Ovary (tissue), 3 donors: ENCODE data around the gene MVP.

Experiments
- EP300 ChIP-seq: sonication (generic); formaldehyde crosslinking; IDR thresholded peaks from one replicate; pipeline ENCODE4 v1.6.1; 2017; ENCODE audit warnings: antibody characterized with exemption
- POLR2A ChIP-seq: fragments of 450-650 bp; IDR thresholded peaks from one replicate; pipeline ENCODE4 v1.6.1; 2017; ENCODE audit warnings: antibody characterized with exemption, mild to moderate bottlenecking, moderate library complexity
- TF ChIP-seq, protein P1 (sequence below), 3 donors: fragments of 450-650 bp in 2 of 3; fragments of 200-600 bp in 1 of 3; IDR thresholded peaks; one replicate each; pipeline versions ENCODE4 v1.5.1 to v1.8.0; 2016 to 2022; ENCODE audit warnings: antibody characterized with exemption in 3 of 3, mild to moderate bottlenecking in 1 of 3
- donor health status: DM: no; HTN: no; CAD: no.

DNA sequence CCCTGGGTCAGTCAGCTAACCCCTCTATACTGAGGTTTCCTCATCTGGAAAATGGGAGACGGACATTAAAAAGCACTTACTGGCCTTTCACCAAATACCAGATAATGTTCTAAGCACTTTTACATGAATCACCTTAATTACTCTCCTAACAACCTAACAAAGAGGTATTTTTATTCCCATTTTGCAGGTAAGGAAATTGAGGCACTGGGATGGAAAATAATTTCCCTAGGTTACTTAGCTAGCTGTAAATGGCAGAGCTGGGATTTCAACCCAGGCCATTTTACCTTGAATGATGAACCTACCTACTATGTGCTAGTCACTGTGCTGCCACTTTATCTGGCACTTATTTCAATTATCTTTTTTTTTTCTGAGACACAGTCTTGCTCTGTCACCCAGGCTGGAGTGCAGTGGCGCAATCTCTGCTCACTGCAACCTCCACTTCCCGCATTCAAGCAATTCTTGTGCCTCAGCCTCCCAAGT is 26.0 kb upstream of the MVP start:
- TF ChIP-seq, protein P1, sequence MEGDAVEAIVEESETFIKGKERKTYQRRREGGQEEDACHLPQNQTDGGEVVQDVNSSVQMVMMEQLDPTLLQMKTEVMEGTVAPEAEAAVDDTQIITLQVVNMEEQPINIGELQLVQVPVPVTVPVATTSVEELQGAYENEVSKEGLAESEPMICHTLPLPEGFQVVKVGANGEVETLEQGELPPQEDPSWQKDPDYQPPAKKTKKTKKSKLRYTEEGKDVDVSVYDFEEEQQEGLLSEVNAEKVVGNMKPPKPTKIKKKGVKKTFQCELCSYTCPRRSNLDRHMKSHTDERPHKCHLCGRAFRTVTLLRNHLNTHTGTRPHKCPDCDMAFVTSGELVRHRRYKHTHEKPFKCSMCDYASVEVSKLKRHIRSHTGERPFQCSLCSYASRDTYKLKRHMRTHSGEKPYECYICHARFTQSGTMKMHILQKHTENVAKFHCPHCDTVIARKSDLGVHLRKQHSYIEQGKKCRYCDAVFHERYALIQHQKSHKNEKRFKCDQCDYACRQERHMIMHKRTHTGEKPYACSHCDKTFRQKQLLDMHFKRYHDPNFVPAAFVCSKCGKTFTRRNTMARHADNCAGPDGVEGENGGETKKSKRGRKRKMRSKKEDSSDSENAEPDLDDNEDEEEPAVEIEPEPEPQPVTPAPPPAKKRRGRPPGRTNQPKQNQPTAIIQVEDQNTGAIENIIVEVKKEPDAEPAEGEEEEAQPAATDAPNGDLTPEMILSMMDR (IDR thresholded peaks at IDR 0.05) = no peak
- TF ChIP-seq POLR2A (no peak), EP300 (no peak)
